Left kidney (tissue), 8 donors: Measurements from ENCODE around the gene FIGNL2. TPM values are rescaled to one million over a fixed set of nuclear protein-coding genes. Genes with fewer than 3 reads are reported as not detected.
"Not testable (repeated sequence)": the region's sequence is repeated elsewhere in the genome, so short reads cannot be mapped to it uniquely, and the experiment has no call there.

Source experiments
- DNase-seq: peaks from one replicate; pipeline ENCODE4 v3.0.0-alpha.2; 2013
- long read RNA-seq, 8 donors: transcript quantifications; one replicate each; lab custom pipeline, GENCODE V29; 2026
- polyA plus RNA-seq: library from polyadenylated mRNA; unstranded; fragments of 120-200 nt; gene quantifications from one replicate; pipeline ENCODE4 v1.2.1, GENCODE V29; 2013; ENCODE audit not compliant: insufficient read length

Gene FIGNL2, protein sequence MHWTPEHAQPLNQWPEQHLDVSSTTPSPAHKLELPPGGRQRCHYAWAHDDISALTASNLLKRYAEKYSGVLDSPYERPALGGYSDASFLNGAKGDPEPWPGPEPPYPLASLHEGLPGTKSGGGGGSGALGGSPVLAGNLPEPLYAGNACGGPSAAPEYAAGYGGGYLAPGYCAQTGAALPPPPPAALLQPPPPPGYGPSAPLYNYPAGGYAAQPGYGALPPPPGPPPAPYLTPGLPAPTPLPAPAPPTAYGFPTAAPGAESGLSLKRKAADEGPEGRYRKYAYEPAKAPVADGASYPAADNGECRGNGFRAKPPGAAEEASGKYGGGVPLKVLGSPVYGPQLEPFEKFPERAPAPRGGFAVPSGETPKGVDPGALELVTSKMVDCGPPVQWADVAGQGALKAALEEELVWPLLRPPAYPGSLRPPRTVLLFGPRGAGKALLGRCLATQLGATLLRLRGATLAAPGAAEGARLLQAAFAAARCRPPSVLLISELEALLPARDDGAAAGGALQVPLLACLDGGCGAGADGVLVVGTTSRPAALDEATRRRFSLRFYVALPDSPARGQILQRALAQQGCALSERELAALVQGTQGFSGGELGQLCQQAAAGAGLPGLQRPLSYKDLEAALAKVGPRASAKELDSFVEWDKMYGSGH
- 3.4 TPM for polyA plus RNA-seq
- long read RNA-seq, donor 1, full-length matches to known transcripts, result 5 of 5 reads
- long read RNA-seq, donor 1, partial matches to known transcripts, result 0 of 5 reads
- long read RNA-seq, donor 1, other reads (novel, unspliced or antisense), result 0 of 5 reads
- long read RNA-seq, donor 2, full-length matches to known transcripts, result 1 of 1 reads
- long read RNA-seq, donor 2, partial matches to known transcripts, result 0 of 1 reads
- long read RNA-seq, donor 2, other reads (novel, unspliced or antisense), result 0 of 1 reads
- long read RNA-seq, donor 3, full-length matches to known transcripts, result 3 of 3 reads
- long read RNA-seq, donor 3, partial matches to known transcripts, result 0 of 3 reads
- long read RNA-seq, donor 3, other reads (novel, unspliced or antisense), result 0 of 3 reads
- long read RNA-seq, donor 4, full-length matches to known transcripts, result 1 of 1 reads
- long read RNA-seq, donor 4, partial matches to known transcripts, result 0 of 1 reads
- long read RNA-seq, donor 4, other reads (novel, unspliced or antisense), result 0 of 1 reads
- long read RNA-seq, donor 5, full-length matches to known transcripts, result 2 of 2 reads
- long read RNA-seq, donor 5, partial matches to known transcripts, result 0 of 2 reads
- long read RNA-seq, donor 5, other reads (novel, unspliced or antisense), result 0 of 2 reads
- long read RNA-seq, donor 6, full-length matches to known transcripts, result 4 of 4 reads
- long read RNA-seq, donor 6, partial matches to known transcripts, result 0 of 4 reads
- long read RNA-seq, donor 6, other reads (novel, unspliced or antisense), result 0 of 4 reads
- long read RNA-seq, donor 7, full-length matches to known transcripts, result 6 of 6 reads
- long read RNA-seq, donor 7, partial matches to known transcripts, result 0 of 6 reads
- long read RNA-seq, donor 7, other reads (novel, unspliced or antisense), result 0 of 6 reads
- long read RNA-seq, donor 8, full-length matches to known transcripts, result 2 of 2 reads
- long read RNA-seq, donor 8, partial matches to known transcripts, result 0 of 2 reads
- long read RNA-seq, donor 8, other reads (novel, unspliced or antisense), result 0 of 2 reads

- DNase-seq, result no peak
These were observed at the start of gene FIGNL2 for GRCh38 chr12:51848326-51848727. Gene FIGNL2 (minus strand): TSS chr12:51848718. CDS start chr12:51822413, 26,305 bp downstream.

DNA sequence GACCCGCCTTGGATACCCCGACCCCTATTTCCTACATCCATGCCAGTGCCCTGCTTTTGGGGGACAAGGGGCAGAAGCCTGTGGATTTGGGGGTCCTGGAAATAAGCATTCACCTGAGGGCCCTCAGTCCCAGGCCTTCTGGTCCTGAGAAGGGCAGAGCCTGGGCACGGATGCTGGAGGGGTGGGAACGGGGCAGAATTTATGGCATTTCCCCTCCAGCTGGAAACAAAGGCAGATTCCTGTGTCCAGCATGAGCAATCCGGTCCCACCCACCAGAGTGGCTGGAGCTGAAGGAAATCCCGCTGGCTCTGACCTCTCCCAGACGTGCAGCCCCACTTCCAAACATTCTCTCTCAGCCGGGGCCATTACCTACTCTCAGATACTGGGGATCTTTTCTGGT is 48.7 kb upstream of the FIGNL2 start:
- DNase-seq, result no peak

- no peak for DNase-seq
These were observed 47.7 kb upstream of the FIGNL2 start for GRCh38 chr12:51896236-51896635.

DNA sequence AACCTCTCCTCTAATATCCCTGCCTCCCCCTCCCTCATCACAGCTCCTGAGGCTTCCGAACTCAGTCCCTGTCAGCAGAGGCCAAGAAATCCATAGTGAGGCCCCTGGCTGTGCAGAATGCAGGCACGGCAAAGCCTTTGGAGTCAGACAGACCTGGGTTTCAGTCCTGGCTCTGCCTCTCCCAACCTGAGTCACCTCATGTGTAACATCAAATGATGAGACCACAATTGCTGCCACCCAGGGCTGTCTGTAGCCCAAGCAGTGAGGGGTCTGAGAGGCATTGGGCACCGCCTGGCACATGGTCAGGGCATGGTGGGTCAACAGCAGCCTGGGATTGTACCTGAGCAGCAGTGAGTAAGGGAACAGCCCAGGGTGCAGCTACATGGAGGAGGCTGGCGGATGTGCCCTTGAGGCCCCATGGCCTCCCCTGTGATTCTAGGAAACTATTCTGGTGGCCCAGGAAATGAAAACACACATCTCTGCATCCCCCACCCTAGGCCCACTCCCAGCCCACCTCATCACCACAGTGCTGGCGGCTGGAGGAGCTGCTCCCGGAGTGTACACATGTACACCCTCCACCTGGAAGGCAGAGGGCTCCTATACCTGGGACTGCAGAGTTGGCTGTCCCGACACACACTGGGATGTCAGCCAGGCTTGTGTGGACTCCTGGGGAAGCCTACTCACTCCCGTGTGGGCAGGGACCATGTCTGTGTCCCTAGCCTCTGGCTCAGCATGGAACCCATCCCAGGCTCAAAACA is 47.0 kb upstream of the FIGNL2 start:
- no peak for DNase-seq

- no peak for DNase-seq
These were observed 45.3 kb upstream of the FIGNL2 start for GRCh38 chr12:51893786-51894185.

DNA sequence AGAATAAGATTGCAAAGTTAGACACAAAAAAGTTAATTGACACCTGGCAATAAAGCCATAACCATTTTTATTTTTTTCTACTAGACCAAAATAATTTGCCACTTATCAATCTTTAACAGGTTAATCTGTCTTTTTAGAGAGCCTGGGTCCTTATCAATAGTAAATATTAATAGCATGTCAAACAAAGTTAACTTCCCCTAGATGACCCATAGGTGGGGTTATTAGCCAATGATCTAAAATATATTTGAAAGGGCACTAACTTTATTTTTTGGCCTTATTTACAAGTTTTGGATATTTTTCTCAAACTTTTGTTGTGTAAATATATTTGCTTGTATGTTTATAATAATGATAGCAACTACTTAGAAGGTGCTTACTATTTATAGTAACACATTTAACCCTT is 43.3 kb upstream of the FIGNL2 start:
- no peak for DNase-seq

DNA sequence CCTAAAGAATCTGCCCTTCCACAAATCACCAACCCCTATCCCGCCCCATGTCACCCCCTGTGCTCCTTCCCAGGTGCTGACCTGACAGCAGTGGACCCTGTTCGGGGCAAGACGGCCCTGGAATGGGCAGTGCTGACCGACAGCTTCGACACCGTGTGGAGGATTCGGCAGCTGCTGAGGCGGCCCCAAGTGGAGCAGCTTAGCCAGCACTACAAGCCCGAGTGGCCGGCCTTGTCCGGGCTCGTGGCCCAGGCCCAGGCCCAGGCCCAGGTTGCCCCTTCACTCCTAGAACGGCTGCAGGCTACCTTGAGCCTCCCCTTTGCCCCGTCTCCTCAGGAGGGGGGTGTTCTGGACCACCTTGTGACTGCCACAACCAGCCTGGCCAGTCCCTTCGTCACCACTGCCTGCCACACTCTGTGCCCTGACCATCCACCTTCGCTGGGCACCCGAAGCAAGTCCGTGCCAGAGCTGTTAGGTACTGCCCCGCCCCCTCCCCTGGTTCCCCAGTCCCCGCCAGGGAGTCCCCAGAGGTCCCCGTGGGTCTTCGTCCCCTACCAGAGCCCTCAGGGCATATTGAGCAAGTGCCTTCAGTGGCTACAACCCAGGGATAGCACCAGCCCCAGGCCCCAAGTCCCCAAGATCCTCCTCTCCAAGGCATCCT is 42.1 kb upstream of the FIGNL2 start:
- no peak for DNase-seq

GRCh38 chr12:51890133-51890464 is 41.6 kb upstream of the FIGNL2 start:
- DNase-seq, result no peak

DNA sequence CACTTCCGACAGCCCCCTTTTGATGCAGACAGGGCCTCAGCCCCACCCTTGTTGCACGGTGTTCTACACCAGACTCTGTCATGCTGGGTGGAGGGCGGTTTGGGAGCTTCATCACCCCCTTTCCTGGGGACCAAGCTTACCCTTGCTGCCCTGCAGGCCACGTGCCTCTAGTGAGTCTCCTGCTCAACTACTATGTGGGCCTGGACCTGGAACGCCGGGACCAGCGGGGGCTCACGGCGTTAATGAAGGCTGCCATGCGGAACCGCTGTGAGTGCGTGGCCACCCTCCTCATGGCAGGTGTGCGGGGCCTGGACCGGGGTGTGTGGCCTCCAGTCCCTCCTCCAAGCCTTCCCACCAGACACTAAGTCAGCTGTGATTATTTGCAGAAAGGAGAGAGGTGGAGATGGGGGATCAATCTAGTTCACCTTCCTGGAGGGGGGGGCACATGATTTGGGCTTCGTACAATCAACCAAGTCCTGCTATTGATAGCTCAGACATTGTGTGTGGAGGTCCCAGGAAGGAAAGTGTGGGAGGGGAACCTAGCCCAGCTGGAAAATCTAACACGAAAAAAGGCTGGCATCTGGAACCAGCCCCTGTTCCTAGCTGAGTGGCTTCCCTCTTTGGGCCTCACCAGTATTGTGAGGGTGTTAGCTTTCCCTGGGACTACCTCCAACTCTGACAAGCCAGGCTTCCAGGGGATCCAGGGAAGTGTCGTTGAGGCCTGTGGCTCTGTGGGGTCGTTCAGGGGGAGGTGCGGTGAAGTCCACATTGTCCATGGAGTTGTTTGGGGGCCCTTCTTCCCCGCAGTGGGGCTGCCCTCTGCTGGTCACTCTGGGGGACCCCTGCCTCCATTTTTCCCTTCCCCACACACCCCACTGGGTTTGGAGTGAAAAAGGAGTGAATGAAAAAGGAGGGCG is 41.0 kb upstream of the FIGNL2 start:
- DNase-seq, result no peak

- no peak for DNase-seq
These were observed 40.0 kb upstream of the FIGNL2 start for GRCh38 chr12:51888316-51889215.

DNA sequence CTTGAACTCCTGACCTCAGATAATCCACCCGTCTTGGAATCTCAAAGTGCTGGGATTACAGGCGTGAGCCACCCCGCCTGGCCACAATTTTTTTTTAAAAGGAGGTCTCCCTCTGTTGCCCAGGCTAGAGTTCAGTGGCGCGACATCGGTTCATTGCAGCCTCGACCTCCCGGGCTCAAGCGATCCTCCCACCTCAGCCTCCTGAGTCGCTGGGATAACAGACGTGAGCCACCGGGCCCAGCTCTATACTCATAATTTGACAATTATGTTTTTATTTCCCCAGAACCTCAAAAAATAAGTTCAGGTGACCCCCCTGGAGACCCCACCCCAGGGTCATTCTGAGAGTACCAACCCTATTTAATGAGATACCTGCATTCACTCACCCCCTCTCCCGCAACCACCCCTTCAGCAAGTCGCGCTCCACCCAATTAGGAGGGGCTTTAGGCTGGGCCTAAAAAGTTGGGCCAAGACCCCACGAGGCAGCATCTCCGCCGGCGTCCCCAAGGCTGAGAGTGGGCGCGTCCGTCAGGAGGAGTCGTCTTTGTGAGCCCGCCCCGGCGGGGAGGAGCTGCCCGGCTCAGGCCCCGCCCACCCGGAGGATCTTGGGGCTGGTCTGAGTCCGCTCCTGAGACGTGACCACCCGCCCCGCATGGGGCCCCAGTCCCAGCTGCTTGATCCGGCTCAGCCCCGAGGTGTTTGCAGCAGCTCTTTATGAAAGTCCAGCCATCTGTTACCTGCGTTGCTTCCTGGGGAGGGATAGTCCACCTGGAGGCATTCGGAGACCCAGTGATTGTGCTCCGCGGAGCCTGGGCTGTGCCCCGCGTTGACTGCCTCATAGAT is 39.2 kb upstream of the FIGNL2 start, which contains the start of gene ANKRD33:
Gene ANKRD33, plus strand, starts transcription at position 628 of the 840 bp plus-strand sequence. Its CDS starts 84 bp downstream, at position 712.
- no peak for DNase-seq

GRCh38 chr12:51886021-51886710 is 37.6 kb upstream of the FIGNL2 start:
- DNase-seq, result no peak

GRCh38 chr12:51885294-51886020 is 36.9 kb upstream of the FIGNL2 start:
- DNase-seq, result not testable (repeated sequence)

GRCh38 chr12:51884676-51885229 is 36.2 kb upstream of the FIGNL2 start:
- DNase-seq, result no peak
